Smooth muscle cell of the umbilical artery (primary cell): ENCODE results near the gene TJAP1. TPM values are rescaled to one million over a fixed set of nuclear protein-coding genes. Genes with fewer than 3 reads are reported as not detected.

ENCODE experiments used
- total RNA-seq: library from RNA; depleted of rRNA; stranded (reverse); fragments of >200 nt; gene quantifications from 2 replicates; pipeline ENCODE4 v1.2.3, GENCODE V29; 2014

Gene TJAP1
- total RNA-seq: 7.4 and 17.7 TPM in 2 replicates

GRCh38 chr6:43477235-43478007 lies at the start of gene TJAP1:
TSS of gene TJAP1 (plus strand) at chr6:43477570. CDS start at chr6:43499002, 21,432 bp downstream.

DNA sequence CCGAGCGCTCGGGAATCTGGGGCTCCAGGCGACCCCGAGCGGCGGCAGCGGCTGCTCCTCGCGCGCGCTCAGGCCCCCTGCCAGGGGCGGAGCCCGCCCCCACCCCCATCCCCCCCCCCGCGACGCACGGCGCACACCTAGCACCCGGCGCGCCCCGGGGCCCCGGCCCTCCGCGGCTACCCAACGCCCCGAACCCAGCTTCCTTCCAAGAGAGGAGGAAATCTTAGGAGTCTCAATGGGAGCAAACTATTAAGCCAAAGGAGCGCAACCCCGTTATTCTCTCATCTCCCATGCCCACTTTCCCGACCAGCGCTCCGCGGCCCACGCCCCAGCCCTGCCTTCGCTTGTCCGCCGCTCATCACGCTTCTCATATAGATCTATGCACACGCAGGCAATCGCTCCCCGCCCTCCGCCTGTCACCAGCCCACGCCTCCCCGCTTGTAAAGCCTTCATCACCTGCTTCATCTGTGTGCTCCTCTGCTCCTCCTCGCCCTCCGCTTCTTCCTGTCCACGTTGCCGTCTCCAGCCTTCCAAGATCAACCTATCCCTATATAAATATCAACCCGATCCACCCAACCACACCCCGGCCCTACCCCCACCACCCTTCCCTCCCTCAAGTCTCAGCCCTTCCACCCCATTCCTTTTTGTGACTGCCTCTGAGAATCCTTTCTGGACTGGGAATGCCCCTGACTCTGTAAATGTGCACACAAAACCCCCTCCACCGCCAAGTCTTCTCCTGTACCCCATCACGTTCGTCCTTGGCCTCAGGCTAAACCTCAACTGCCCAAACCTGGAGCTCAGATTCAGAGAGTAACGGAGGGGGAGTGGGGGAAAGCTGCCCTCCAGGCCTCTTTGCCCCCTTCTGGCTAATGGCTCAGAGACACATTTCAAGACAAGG lies 21.6 kb upstream of the TJAP1 start, which contains the start of gene DLK2:
Gene DLK2 (minus strand): TSS at position 18 of the 898 bp plus-strand sequence. CDS start 723 bp downstream, outside the sequence.

GRCh38 chr6:43509984-43510826 lies 32.8 kb downstream of the TJAP1 start, which contains the start of gene LRRC73:
TSS of gene LRRC73 (minus strand) at chr6:43510346. CDS start at chr6:43509785, 561 bp downstream.

GRCh38 chr6:43516697-43517504 lies 39.5 kb downstream of the TJAP1 start, which contains the start of the genes POLR1C and YIPF3:
TSS of gene POLR1C (plus strand) at chr6:43517089. CDS start at chr6:43517110, 21 bp downstream.
TSS of gene YIPF3 (minus strand) at chr6:43516926. CDS start at chr6:43516807, 119 bp downstream.

Other genes with a start within 250 kb of the TJAP1 start
- 26.3 and 26.7 TPM in 2 replicates for gene DNPH1, start 248.1 kb upstream of the TJAP1 start, total RNA-seq
- gene TTBK1, start 234.1 kb upstream of the TJAP1 start, total RNA-seq: under 0.01 and 0.05 TPM in 2 replicates
- gene SLC22A7, start 179.3 kb upstream of the TJAP1 start, total RNA-seq: not detected in 2 replicates
- not detected in 2 replicates for gene CRIP3, start 168.7 kb upstream of the TJAP1 start, total RNA-seq
- gene ZNF318, start 107.9 kb upstream of the TJAP1 start, total RNA-seq: 6.5 and 9.1 TPM in 2 replicates
- gene ABCC10, start 50.0 kb upstream of the TJAP1 start, total RNA-seq: 23.2 and 37.5 TPM in 2 replicates
- gene DLK2, start 22.0 kb upstream of the TJAP1 start, total RNA-seq: 0.30 and 1.6 TPM in 2 replicates
- gene LRRC73, start 32.8 kb downstream of the TJAP1 start, total RNA-seq: 0.30 and 0.46 TPM in 2 replicates
- 119 and 120 TPM in 2 replicates for gene YIPF3, start 39.4 kb downstream of the TJAP1 start, total RNA-seq
- 23.4 and 24.6 TPM in 2 replicates for gene POLR1C, start 39.5 kb downstream of the TJAP1 start, total RNA-seq
- 25.5 and 40.0 TPM in 2 replicates for gene XPO5, start 98.5 kb downstream of the TJAP1 start, total RNA-seq
- gene POLH, start 98.6 kb downstream of the TJAP1 start, total RNA-seq: 27.6 and 47.4 TPM in 2 replicates
- 68.4 and 71.3 TPM in 2 replicates for gene GTPBP2, start 151.7 kb downstream of the TJAP1 start, total RNA-seq
- gene MAD2L1BP, start 158.3 kb downstream of the TJAP1 start, total RNA-seq: 33.4 and 38.6 TPM in 2 replicates
- 0.59 and 0.65 TPM in 2 replicates for gene RSPH9, start 167.5 kb downstream of the TJAP1 start, total RNA-seq
- 22.0 and 28.2 TPM in 2 replicates for gene MRPS18A, start 210.2 kb downstream of the TJAP1 start, total RNA-seq